ENCODE data around the gene SEMA3D.

Gene SEMA3D

GRCh38 chr7:85031475-85031874 is 155.4 kb downstream of the SEMA3D start:
- no peak for DNase-seq (ENCODE audit: low spot score)

GRCh38 chr7:85030893-85031292 is 156.0 kb downstream of the SEMA3D start:
- DNase-seq (ENCODE audit: low spot score) = peak; percentile 32

GRCh38 chr7:85025312-85025756 is 161.5 kb downstream of the SEMA3D start:
- DNase-seq (ENCODE audit: low spot score) = no peak

GRCh38 chr7:85023916-85024315 is 162.9 kb downstream of the SEMA3D start:
- no peak for DNase-seq (ENCODE audit: low spot score)

- peak; percentile 7 for DNase-seq (ENCODE audit: low spot score)
Measured at GRCh38 chr7:85023066-85023712, 163.7 kb downstream of the SEMA3D start.

GRCh38 chr7:85022064-85022697 is 164.7 kb downstream of the SEMA3D start:
- no peak for DNase-seq (ENCODE audit: low spot score)

GRCh38 chr7:85021101-85021704 is 165.7 kb downstream of the SEMA3D start:
- no peak for DNase-seq (ENCODE audit: low spot score)

- DNase-seq (ENCODE audit: low spot score) = no peak
Measured at GRCh38 chr7:85019778-85020177, 167.1 kb downstream of the SEMA3D start.

- no peak for DNase-seq (ENCODE audit: low spot score)
Measured at GRCh38 chr7:85019176-85019575, 167.7 kb downstream of the SEMA3D start.

- DNase-seq (ENCODE audit: low spot score) = no peak
Measured at GRCh38 chr7:85018498-85018897, 168.4 kb downstream of the SEMA3D start.

GRCh38 chr7:85016286-85016685 is 170.6 kb downstream of the SEMA3D start:
- DNase-seq (ENCODE audit: low spot score) = no peak

GRCh38 chr7:85014936-85015660 is 171.8 kb downstream of the SEMA3D start:
- DNase-seq (ENCODE audit: low spot score) = no peak

- no peak for DNase-seq (ENCODE audit: low spot score)
Measured at GRCh38 chr7:85011127-85011526, 175.7 kb downstream of the SEMA3D start.

GRCh38 chr7:85010306-85010705 is 176.6 kb downstream of the SEMA3D start:
- no peak for DNase-seq (ENCODE audit: low spot score)

- no peak for DNase-seq (ENCODE audit: low spot score)
Measured at GRCh38 chr7:85006754-85007153, 180.1 kb downstream of the SEMA3D start.

GRCh38 chr7:85004402-85004801 is 182.5 kb downstream of the SEMA3D start:
- no peak for DNase-seq (ENCODE audit: low spot score)

- no peak for DNase-seq (ENCODE audit: low spot score)
Measured at GRCh38 chr7:85001495-85002345, 185.1 kb downstream of the SEMA3D start.

- no peak for DNase-seq (ENCODE audit: low spot score)
Measured at GRCh38 chr7:85000735-85001350, 186.0 kb downstream of the SEMA3D start.

GRCh38 chr7:84999450-84999849 is 187.4 kb downstream of the SEMA3D start:
- no peak for DNase-seq (ENCODE audit: low spot score)

GRCh38 chr7:84998665-84999064 is 188.2 kb downstream of the SEMA3D start:
- DNase-seq (ENCODE audit: low spot score) = no peak

- no peak for DNase-seq (ENCODE audit: low spot score)
Measured at GRCh38 chr7:84997626-84998025, 189.2 kb downstream of the SEMA3D start.
